Hematopoietic multipotent progenitor cell treated with erythropoietin and hydrocortisone succinate and interleukin-3 and kit ligand, for 17 days (in vitro differentiated cells): ENCODE measurements around the gene SMARCA2.

Experiments
- DNase-seq: peaks from one replicate; pipeline ENCODE4 v3.0.0-alpha.2; 2015; ENCODE audit warnings: low spot score

Gene SMARCA2

GRCh38 chr9:2093920-2094597, 78.9 kb downstream of the SMARCA2 start:
- no peak for DNase-seq

DNA sequence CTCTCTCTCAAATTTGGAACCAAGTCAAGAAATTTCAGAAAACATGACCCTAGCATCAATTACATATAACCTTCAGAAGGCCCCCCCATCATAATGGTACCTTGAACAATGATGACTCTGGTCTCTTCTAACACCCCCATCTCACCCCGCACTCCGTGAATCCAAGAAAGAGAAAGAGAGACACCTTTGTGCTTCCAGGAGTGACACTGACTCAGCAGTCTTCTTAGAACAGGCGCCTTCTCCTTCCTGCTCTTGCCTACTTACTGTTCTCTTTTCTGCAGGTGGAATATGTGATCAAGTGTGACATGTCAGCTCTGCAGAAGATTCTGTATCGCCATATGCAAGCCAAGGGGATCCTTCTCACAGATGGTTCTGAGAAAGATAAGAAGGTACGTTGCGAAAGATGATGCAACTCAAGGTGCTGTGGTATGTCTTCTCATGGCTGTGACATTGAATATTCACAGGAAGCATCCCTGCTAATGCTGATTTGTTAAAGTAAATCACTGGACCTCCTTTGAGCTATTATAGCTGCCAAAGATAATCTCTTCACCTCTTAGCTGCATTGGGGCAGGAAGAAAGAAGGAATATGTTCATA, 81.3 kb downstream of the SMARCA2 start:
- no peak for DNase-seq

- DNase-seq = no peak
These were observed 91.5 kb downstream of the SMARCA2 start for GRCh38 chr9:2106666-2107065.

GRCh38 chr9:2107906-2108451, 92.8 kb downstream of the SMARCA2 start:
- DNase-seq = no peak

GRCh38 chr9:2109069-2109650, 94.0 kb downstream of the SMARCA2 start:
- no peak for DNase-seq

GRCh38 chr9:2110036-2110435, 94.9 kb downstream of the SMARCA2 start:
- DNase-seq = no peak

- peak; percentile 9 for DNase-seq
These were observed 100.9 kb downstream of the SMARCA2 start for GRCh38 chr9:2116073-2116472.

DNA sequence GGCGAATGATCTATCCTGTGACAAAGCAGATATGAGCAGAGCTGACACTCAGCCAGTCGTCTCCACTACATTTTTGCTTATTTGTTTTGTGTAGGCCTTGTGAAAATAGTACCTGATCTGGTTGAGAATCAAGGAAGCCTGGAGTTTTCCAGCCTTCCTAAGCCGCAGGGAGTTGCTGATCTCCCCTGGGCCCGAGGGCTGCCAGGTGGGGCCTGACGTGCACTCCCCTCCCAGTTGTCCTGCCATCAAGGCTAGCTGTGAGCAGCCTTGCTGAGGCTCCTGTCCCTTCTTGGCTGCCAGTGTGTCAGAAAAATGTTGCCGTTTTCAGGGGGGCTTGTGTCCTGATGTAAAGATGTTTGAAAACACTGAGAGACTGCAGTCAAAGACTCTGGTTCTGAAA, 102.4 kb downstream of the SMARCA2 start:
- DNase-seq = no peak

- DNase-seq = no peak
These were observed 104.4 kb downstream of the SMARCA2 start for GRCh38 chr9:2119566-2119965.

GRCh38 chr9:2120926-2121689, 106.0 kb downstream of the SMARCA2 start:
- DNase-seq = no peak

DNA sequence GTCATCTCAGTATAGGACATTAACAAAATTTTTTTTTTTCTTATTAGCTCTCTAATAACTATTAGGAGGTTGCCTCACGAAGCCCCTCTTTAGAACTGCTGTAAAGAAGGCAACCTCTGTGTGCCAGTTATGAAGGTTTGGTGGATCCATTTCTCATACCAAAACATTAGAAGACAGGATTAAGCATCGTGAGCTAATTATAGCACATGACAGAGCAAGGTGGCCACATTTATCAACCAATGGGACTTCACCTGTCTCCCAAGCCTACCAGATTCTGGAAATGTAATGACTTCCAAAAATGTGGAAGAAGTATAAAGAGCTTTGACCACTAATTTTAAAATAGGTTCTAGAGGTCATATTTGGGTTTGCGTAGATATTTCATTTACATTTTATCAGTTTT, 107.2 kb downstream of the SMARCA2 start:
- no peak for DNase-seq

DNA sequence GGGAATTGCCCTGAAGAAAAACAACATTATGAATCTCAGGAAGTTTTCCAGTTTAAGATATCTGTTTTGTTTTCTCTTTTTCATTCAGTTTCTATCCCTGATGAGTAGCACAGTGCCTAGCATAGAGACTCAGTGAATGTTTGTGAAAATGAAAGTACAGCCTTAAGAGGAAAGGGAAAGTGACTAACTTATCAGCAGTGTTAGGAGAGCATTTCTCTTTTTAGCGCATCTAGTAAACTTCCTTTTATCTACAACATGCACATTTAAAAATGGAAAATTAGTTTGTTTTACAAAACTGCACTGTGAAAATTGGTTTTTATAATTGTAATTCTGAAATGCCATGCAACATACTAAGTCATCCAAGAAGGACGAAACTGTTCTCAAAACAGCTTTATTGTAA, 110.8 kb downstream of the SMARCA2 start:
- peak; percentile 42 for DNase-seq

DNA sequence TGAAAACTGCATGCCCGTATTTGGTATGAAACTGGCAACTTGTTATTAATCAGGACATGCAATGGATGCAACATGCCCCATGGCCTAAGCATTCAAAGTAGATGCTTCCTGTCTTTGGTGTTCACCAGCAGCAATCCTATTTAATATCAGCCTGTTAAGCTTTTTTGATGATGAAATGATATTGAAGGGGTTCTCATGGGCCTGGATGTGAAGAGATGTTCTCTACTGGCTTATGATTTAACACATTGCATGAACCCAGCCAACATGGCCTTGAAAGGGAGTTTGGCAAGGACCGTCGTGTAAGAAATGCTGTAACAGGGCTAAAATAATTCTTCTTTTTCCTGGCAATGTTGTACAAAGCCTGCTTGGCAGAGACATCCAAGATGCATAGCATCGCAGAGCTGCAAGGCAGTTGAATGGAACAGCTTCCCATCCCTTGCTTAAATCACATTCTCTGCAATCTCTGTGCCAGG, 111.2 kb downstream of the SMARCA2 start:
- DNase-seq = peak; percentile 10

GRCh38 chr9:2127486-2127885, 112.3 kb downstream of the SMARCA2 start:
- DNase-seq = no peak

DNA sequence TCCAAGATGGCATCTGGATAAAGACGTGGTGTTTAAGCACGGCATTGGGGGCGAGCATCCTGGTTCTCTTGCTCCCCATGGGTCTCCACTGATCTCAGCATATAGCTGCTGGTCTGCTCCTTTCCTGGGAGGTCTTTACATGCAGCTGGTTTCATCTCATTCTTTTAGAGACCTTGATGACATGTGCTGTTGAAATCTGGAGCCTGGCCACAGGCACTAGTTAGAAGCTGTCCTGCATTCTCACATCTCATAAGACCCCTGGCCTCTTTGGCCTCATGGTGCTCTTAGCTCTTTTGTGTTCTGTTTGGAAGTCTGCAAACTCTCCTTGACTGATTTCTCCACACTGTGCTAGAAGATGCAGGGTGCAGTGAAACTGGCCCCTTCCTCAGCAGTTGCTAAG, 113.0 kb downstream of the SMARCA2 start:
- no peak for DNase-seq

DNA sequence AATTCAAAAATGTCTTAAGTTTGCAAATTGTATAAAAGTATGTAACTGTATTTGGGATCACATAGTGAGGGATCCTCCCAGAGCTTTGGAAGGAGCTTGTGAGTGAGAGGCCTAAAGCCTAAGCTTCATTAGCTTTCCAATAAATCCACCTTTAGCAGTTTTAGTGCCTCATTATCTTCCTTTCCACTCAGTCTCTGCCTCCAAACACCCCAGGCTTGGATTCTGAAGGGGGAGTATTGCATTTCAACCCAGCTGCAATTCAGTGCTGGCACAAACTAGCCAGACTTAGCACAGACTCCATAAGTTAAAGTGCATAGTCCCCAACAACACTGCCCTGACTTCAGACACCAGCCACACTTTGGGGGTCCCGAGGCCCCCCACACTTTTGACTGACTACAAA, 113.5 kb downstream of the SMARCA2 start:
- DNase-seq = no peak

- DNase-seq = no peak
These were observed 115.8 kb downstream of the SMARCA2 start for GRCh38 chr9:2130941-2131340.

DNA sequence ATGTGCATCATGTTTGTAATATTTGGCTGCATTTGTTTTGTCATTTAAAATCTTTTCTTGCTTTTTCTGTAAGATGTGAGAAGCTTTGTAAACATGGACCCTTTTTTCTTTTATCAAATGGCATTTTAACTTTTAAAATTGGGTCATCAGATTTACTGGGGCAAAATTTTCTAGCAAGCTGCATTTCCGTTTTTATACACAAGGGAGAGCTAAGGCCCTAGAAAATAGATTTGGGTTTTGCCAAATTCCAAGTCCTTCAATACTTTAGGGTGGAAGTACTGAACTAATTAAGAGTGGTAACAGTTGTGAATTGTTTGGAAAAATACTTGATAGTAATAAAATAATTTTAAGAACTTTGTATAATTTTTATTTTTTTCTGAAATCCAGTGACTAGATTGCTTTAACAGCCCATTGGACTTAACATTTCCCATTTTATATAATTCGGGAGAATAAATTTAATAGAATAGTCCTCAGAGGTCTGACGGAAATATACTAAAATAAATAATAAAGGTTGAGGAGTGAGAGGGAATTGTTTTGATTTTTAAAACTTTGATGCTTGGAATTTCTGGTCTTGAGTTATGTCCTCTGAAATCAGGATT, 117.4 kb downstream of the SMARCA2 start:
- DNase-seq = no peak

GRCh38 chr9:2134391-2134790, 119.2 kb downstream of the SMARCA2 start:
- no peak for DNase-seq

- DNase-seq = no peak
These were observed 123.5 kb downstream of the SMARCA2 start for GRCh38 chr9:2138646-2139045.

DNA sequence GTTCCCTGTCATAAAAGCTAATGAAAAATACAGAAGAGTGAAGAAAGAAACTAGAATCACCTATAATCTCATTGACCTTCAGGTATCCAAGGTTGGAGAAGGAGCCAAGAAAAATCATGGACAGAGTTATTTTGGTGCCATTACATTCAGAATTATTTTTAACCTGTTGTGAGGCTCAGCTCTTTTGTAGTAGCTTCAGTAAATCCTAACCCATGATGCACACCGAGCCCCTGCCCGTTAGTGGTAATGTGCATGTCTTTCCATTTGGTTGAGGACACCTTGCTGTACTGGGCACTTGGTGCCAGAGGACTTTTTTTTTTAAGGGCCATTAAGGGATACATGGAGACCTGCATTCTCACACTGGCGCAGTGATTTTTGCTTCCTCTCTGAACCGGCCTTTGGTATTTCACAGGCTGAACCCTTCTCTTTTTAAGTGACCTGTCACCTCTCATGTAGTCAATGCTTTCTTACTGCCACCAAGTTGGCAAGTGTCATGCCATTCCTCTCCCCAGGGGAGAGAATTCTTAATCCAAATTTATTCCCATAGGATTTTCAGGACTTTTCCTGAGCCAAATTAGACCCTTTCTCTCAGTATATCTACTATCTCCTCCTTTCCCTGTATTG, 125.6 kb downstream of the SMARCA2 start:
- no peak for DNase-seq

DNA sequence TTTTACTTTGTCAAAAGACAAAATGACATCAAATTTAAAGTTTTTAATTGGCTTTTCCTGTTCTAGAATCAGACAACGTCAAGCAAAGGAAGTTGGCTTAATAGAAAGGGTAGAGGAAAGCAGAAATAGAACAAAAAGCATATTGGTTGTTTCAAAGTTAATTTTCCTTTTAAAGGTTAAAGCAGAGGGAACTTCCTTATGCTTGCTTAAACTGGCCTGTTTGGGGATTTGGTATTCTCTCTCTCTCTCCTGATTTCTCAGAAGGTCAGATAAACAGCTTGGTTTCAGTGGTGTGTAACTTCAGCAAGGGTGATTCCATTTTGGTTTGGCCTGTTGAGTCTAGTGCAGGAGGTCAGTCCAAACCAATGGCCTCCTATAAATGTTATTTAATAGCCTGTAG, 127.1 kb downstream of the SMARCA2 start:
- no peak for DNase-seq
